Neural cell (in vitro differentiated cells): Measurements from ENCODE around the gene TF. TPM values are rescaled to one million over a fixed set of nuclear protein-coding genes. Genes with fewer than 3 reads are reported as not detected.

Source experiments
- H2AFZ ChIP-seq: fragments of 200-600, 300-800 bp; sonication (generic), shearing (Covaris generic); 2 replicates; pipeline ENCODE4 v1.6.0; 2014; ENCODE audit warnings: low read depth, mild to moderate bottlenecking, antibody characterized with exemption, low read length, moderate library complexity
- H3F3A ChIP-seq: fragments of 200-600 bp; shearing (Covaris generic); 2 replicates; pipeline ENCODE4 v1.6.1; 2016; ENCODE audit warnings: mild to moderate bottlenecking, moderate library complexity, mixed read lengths, antibody characterized with exemption, low read length; ENCODE audit not compliant: insufficient read depth, poor library complexity, severe bottlenecking
- H3K27ac ChIP-seq: fragments of 200-600, 300-800 bp; sonication (generic), shearing (Covaris generic); 2 replicates; pipeline ENCODE4 v1.5.1; 2014; ENCODE audit warnings: mild to moderate bottlenecking, low read length, moderate library complexity
- H3K27me3 ChIP-seq: fragments of 300-800, 200-600 bp; sonication (generic), shearing (Covaris generic); 2 replicates; pipeline ENCODE4 v1.6.0; 2014; ENCODE audit warnings: mild to moderate bottlenecking, low read depth, low read length, moderate library complexity; ENCODE audit not compliant: insufficient read depth
- H3K36me3 ChIP-seq: fragments of 300-800, 200-600 bp; sonication (generic), shearing (Covaris generic); 2 replicates; pipeline ENCODE4 v1.5.1; 2014; ENCODE audit warnings: mild to moderate bottlenecking, antibody characterized with exemption, low read length, moderate library complexity; ENCODE audit not compliant: insufficient read depth
- H3K4me2 ChIP-seq: fragments of 300-800, 200-600 bp; sonication (generic), shearing (Covaris generic); 2 replicates; pipeline ENCODE4 v1.6.0; 2014; ENCODE audit warnings: mild to moderate bottlenecking, low read length
- H3K4me3 ChIP-seq: fragments of 300-800, 200-600 bp; sonication (generic), shearing (Covaris generic); 2 replicates; pipeline ENCODE4 v1.5.1; 2014; ENCODE audit warnings: mild to moderate bottlenecking, low read length, moderate library complexity
- H3K79me2 ChIP-seq: fragments of 200-600 bp; shearing (Covaris generic); replicated peaks from 2 replicates; pipeline ENCODE4 v1.6.0; 2014; ENCODE audit warnings: mild to moderate bottlenecking, low read length, moderate library complexity; ENCODE audit not compliant: insufficient read depth
- H3K9ac ChIP-seq: fragments of 300-800, 200-600 bp; sonication (generic), shearing (Covaris generic); 2 replicates; pipeline ENCODE4 v1.6.1; 2016; ENCODE audit warnings: mild to moderate bottlenecking, low read length, mixed read lengths
- H3K9me2 ChIP-seq: fragments of 200-600 bp; shearing (Covaris generic); 2 replicates; pipeline ENCODE4 v1.6.1; 2016; ENCODE audit warnings: mild to moderate bottlenecking, low read length, mixed read lengths; ENCODE audit not compliant: insufficient read depth
- H3K9me3 ChIP-seq: fragments of 200-600, 300-800 bp; sonication (generic), shearing (Covaris generic); 2 replicates; pipeline ENCODE4 v1.6.1; 2016; ENCODE audit warnings: mild to moderate bottlenecking, mixed run types, low read length, moderate library complexity, mixed read lengths
- H4K20me1 ChIP-seq: fragments of 200-600 bp; shearing (Covaris generic); 2 replicates; pipeline ENCODE4 v1.6.1; 2016; ENCODE audit warnings: mild to moderate bottlenecking, mixed run types; ENCODE audit not compliant: insufficient read depth
- EP300 ChIP-seq: fragments of 450-650 bp; conservative IDR thresholded peaks from 2 replicates; pipeline ENCODE4 v1.6.1; 2014; ENCODE audit warnings: antibody characterized with exemption, mild to moderate bottlenecking, moderate library complexity; ENCODE audit not compliant: poor library complexity, severe bottlenecking
- EZH2 ChIP-seq: fragments of 200-600, 300-800 bp; shearing (Covaris generic), sonication (generic); IDR thresholded peaks from 2 replicates; pipeline ENCODE4 v1.6.1; 2014; ENCODE audit warnings: antibody characterized with exemption, low read length, borderline replicate concordance, mild to moderate bottlenecking; ENCODE audit not compliant: insufficient read depth, poor library complexity, severe bottlenecking
- MXI1 ChIP-seq: fragments of 450-650 bp; conservative IDR thresholded peaks from 2 replicates; pipeline ENCODE4 v1.6.1; 2014; ENCODE audit warnings: antibody characterized with exemption, mild to moderate bottlenecking; ENCODE audit not compliant: poor library complexity, severe bottlenecking
- POLR2AphosphoS5 ChIP-seq: IDR thresholded peaks from 2 replicates; pipeline ENCODE4 v1.6.1; 2012
- RAD21 ChIP-seq: fragments of 450-650 bp; conservative IDR thresholded peaks from 2 replicates; pipeline ENCODE4 v1.6.1; 2014; ENCODE audit warnings: antibody characterized with exemption, mild to moderate bottlenecking, moderate library complexity
- SMC3 ChIP-seq: fragments of 450-650 bp; conservative IDR thresholded peaks from 2 replicates; pipeline ENCODE4 v1.6.1; 2014; ENCODE audit warnings: antibody characterized with exemption, mild to moderate bottlenecking, moderate library complexity; ENCODE audit not compliant: poor library complexity
- TAF1 ChIP-seq: IDR thresholded peaks from 2 replicates; pipeline ENCODE4 v1.6.1; 2012; ENCODE audit warnings: low read depth
- polyA plus RNA-seq: library from polyadenylated mRNA; depleted of rRNA; stranded (reverse); fragments of >200 nt; gene quantifications from 2 replicates; pipeline ENCODE4 v1.2.3, GENCODE V29; 2014
- TF ChIP-seq, protein P1 (sequence below): fragments of 450-650 bp; IDR thresholded peaks from 2 replicates; pipeline ENCODE4 v1.5.1; 2014; ENCODE audit warnings: antibody characterized with exemption, mild to moderate bottlenecking, moderate library complexity; ENCODE audit not compliant: poor library complexity, severe bottlenecking
- TF ChIP-seq, protein P2 (sequence below): IDR thresholded peaks from 2 replicates; pipeline ENCODE4 v1.6.1; 2012; ENCODE audit warnings: borderline replicate concordance

The TF gene
- polyA plus RNA-seq, 1 donor from 2014 or later = 1.4 TPM

DNA sequence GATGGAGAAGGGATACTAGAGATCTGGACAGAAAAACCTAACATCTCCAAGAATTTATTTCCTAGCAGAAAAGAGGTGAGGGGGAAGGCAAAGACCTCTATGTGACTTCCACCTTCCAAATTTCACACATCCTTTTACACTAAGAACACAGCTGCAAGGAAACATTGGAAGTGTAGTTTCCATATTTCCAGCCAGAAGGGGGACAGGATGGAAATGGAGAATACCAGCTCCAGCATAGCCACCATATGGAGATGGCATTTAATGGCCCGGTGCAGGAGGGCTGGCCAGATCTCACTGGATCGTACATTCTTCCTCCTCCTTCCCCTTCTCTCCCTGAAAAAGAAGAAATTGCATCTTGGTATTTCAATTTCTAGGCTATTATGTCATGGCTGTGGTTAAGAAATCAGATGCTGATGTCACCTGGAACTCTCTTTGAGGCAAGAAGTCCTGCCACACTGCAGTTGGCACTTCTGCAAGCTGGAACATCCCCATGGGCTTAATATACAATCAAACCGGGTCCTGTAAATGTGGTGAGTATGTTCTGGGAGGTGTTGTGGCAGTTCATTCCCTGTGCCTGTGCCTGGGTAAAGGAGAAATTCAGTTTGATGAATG, 36.9 kb upstream of the TF start:
- Histone ChIP-seq H3F3A (no peaks in the 10 kb centered on the region), H3K27ac (no peak overlapping the region), H3K36me3 (no peaks in the 10 kb centered on the region), H3K9ac (no peak overlapping the region), H3K27me3 (no peaks in the 10 kb centered on the region), H4K20me1 (no peaks in the 10 kb centered on the region), H3K4me2 (no peak overlapping the region), H3K79me2 (no peaks in the 10 kb centered on the region), H2AFZ (no peak overlapping the region), H3K9me3 (no peaks in the 10 kb centered on the region), H3K9me2 (no peaks in the 10 kb centered on the region), H3K4me3 (no peak overlapping the region)
- TF ChIP-seq, protein P1, sequence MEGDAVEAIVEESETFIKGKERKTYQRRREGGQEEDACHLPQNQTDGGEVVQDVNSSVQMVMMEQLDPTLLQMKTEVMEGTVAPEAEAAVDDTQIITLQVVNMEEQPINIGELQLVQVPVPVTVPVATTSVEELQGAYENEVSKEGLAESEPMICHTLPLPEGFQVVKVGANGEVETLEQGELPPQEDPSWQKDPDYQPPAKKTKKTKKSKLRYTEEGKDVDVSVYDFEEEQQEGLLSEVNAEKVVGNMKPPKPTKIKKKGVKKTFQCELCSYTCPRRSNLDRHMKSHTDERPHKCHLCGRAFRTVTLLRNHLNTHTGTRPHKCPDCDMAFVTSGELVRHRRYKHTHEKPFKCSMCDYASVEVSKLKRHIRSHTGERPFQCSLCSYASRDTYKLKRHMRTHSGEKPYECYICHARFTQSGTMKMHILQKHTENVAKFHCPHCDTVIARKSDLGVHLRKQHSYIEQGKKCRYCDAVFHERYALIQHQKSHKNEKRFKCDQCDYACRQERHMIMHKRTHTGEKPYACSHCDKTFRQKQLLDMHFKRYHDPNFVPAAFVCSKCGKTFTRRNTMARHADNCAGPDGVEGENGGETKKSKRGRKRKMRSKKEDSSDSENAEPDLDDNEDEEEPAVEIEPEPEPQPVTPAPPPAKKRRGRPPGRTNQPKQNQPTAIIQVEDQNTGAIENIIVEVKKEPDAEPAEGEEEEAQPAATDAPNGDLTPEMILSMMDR = no peak
- TF ChIP-seq, protein P2, sequence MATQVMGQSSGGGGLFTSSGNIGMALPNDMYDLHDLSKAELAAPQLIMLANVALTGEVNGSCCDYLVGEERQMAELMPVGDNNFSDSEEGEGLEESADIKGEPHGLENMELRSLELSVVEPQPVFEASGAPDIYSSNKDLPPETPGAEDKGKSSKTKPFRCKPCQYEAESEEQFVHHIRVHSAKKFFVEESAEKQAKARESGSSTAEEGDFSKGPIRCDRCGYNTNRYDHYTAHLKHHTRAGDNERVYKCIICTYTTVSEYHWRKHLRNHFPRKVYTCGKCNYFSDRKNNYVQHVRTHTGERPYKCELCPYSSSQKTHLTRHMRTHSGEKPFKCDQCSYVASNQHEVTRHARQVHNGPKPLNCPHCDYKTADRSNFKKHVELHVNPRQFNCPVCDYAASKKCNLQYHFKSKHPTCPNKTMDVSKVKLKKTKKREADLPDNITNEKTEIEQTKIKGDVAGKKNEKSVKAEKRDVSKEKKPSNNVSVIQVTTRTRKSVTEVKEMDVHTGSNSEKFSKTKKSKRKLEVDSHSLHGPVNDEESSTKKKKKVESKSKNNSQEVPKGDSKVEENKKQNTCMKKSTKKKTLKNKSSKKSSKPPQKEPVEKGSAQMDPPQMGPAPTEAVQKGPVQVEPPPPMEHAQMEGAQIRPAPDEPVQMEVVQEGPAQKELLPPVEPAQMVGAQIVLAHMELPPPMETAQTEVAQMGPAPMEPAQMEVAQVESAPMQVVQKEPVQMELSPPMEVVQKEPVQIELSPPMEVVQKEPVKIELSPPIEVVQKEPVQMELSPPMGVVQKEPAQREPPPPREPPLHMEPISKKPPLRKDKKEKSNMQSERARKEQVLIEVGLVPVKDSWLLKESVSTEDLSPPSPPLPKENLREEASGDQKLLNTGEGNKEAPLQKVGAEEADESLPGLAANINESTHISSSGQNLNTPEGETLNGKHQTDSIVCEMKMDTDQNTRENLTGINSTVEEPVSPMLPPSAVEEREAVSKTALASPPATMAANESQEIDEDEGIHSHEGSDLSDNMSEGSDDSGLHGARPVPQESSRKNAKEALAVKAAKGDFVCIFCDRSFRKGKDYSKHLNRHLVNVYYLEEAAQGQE = no peak
- TF ChIP-seq MXI1 (no peak), POLR2AphosphoS5 (no peak), RAD21 (no peak), EZH2 (no peak), EP300 (no peak), SMC3 (no peak), TAF1 (no peak)

DNA sequence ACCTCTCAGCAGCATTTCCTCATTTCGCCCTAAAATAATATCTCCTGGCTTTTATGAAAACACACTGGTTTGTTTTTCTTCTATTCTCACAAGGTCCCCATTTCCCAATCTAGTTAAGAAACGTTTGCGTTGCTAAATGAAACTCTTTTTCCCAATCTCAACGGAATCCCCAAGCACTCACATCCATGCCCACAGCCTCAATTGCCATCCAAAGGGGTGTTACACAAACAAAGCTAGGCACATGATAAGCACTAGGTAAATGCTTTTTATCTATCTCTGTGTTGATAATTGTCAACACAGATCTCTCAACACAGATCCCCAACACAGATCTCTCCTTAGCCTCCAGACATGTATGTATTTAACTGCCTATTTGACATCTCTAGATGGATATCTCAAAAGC, 35.2 kb upstream of the TF start:
- Histone ChIP-seq H3K27me3 (no peaks in the 10 kb centered on the region), H3K4me3 (no peak overlapping the region), H3K9me3 (no peaks in the 10 kb centered on the region), H3F3A (no peaks in the 10 kb centered on the region), H3K9ac (no peak overlapping the region), H3K4me2 (no peak overlapping the region), H3K9me2 (no peaks in the 10 kb centered on the region), H3K27ac (no peak overlapping the region), H4K20me1 (no peaks in the 10 kb centered on the region), H3K79me2 (no peaks in the 10 kb centered on the region), H3K36me3 (no peaks in the 10 kb centered on the region), H2AFZ (no peak overlapping the region)
- TF ChIP-seq, protein P1 = no peak
- TF ChIP-seq EZH2 (no peak), MXI1 (no peak), POLR2AphosphoS5 (no peak), RAD21 (no peak), SMC3 (no peak), EP300 (no peak), TAF1 (no peak)
- TF ChIP-seq, protein P2 = no peak
